HG03175 (cell line): ENCODE results near the gene CCNL2.

Source experiments
- ATAC-seq: cut with Tn5 transposase; IDR thresholded peaks from one replicate; pipeline ENCODE4 v1.9.1; 2021; ENCODE audit warnings: mild to moderate bottlenecking, moderate library complexity; ENCODE audit not compliant: unreplicated experiment

CCNL2 gene

GRCh38 chr1:1359308-1359663, 39.8 kb downstream of the CCNL2 start:
- no peak for ATAC-seq

DNA sequence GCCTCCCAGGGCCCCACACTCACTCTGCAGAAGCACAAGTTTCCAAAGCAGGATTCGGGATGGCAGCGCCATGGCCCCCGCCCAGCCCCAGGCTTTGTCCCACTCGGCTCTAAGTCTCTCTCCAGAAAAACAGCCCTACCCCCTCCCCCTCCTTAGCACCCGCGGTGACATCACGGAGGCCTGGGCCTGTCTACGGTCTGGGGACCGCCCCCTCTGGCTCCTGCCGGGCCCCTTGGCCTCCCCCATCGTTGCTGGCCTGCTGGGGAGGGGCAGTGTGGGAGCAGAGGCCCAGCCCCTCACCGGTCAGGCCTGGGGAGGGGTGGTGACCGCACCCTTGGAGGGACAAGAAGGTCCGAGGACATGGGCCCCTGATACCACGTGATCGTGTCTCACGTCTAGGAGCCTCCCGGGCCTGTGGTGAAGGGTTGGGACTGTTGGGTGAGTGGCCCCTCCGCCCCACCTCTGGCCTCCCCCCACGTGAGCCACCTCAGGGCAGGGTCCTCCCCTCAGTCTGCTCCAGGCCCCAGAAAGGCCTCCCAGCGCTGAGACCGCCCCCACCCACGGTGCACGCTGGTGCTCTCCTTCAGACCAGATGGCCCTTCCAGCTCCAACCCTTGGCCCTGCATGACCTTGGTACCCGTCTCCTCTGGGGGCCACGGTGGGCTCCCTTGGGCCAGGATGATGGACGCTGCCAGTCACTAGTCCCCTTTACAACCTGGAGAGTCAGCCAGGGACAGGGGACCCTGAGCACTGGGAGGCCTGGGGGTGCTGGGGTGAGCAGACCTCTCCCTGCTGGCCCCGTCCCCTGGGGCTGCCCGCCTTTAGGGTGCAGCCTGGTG, 40.5 kb downstream of the CCNL2 start, which contains the start of gene MXRA8:
Gene MXRA8 (minus strand): TSS at position 123 of the 839 bp plus-strand sequence. CDS start 51 bp downstream, at position 72.
- ATAC-seq: no peak

GRCh38 chr1:1357871-1358432, 41.2 kb downstream of the CCNL2 start:
- no peak for ATAC-seq

- ATAC-seq: no peak
Measured at GRCh38 chr1:1356796-1357401, 42.2 kb downstream of the CCNL2 start.

- no peak for ATAC-seq
Measured at GRCh38 chr1:1356166-1356795, 42.9 kb downstream of the CCNL2 start.

- no peak for ATAC-seq
Measured at GRCh38 chr1:1355416-1355815, 43.7 kb downstream of the CCNL2 start.

- no peak for ATAC-seq
Measured at GRCh38 chr1:1354271-1355247, 44.6 kb downstream of the CCNL2 start.

DNA sequence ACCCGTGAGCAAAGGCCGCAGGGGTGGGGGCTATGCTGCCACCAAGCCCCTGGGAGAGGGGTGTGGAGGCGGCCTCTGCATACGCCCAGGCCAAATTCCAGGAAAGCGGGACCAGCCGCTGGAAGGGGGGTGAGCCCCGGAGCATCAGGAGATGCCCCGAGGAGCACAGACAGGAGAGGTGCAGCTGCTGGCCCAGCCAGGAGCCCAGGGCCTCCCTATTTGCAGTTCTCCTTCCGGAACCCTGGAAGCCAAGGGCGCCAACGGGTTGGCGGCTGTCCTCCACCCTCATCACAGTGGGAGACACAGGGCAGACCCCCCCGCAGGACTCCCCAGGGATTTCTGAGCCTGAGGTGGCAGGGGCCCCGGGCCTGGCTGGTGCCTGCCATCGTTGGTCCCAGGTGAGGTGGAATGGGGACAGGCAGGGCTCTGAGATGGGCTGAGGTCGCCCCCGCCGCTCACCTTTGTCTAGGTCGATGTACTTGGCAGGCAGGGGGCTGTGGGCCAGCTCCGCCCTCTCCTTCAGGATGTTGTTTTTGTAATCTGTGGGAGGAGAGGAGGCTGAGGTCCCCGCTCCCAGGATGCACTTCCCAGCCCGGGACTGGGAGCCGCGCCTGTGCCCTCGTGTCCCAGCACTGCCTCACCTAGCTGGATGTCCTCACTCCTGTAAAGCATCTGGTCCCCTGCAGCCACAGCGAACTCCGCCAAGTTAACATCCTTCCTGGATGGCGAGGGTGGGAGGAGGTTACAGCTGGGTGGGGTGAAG, 45.6 kb downstream of the CCNL2 start:
- no peak for ATAC-seq

DNA sequence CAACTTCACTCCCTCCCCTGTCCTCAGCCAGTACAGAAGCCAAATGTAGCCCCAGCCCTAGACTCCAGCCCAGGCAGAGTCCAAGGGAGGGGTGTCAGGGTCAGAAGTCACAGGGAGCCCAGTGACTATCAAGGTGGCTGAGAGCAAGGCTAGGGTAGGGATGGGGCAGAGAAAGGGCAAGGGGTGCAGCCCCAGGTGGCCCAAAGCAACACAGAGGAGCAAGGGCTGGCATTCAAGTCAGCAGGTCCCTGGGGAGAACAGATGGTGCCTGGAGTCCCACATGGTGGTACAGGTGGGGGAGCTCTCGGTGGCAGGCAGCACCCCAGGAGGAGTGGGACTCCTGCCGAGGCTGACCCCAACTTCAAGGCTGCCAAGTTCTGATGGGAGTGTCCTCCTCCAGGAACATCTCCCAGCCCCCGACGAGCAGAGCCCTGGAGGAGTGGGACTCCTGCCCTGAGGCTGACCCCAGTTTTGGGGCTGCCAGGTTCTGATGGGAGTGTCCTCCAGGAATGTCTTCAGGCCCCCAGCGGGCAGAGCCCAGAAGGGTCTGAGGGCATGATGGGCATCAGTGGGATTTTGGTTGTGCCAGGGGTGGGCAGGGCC, 46.2 kb downstream of the CCNL2 start:
- ATAC-seq: no peak

- ATAC-seq: no peak
Measured at GRCh38 chr1:1351511-1352427, 47.4 kb downstream of the CCNL2 start.

DNA sequence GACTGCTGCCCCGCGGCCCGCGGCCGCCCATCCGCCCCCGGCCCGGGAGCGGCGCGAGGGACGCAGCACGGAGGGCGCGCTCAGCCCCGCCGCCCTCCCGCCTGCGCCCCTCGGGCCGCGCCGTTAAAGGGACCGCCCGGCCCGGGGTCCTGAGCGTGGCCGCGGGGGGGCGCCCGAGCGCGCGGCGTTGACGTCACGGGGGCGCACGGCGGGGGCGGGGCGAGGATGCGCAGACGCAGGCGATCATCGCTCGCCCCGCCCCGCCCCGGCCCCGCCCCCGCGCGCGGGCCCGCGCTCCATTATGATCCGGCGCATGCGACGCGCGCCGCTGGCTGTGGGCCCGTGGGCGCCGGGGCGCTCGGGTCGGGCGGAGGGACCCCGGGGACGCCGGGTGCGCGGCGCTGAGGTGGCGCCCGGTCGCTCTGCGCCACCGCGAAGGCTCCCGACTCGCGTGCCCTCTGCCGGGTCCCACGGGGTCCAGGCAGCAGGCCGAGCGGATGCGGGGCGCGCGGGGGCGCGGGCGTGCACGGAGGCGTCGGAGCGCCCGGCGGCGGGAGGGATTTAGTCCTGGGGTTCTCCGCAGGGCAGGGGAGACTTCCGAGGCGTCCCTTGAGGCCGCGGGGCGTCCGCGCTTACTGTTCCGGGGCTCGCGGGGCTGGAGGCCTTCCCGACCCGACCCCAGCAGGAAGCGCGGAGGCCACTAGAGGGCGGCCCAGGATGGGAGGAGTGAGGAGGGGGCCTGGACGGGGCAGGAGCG, 49.7 kb downstream of the CCNL2 start, which contains the start of gene DVL1:
Gene DVL1 (minus strand): TSS at position 163 of the 757 bp plus-strand sequence. CDS start 353 bp downstream, outside the sequence.
- peak; percentile 71 for ATAC-seq

DNA sequence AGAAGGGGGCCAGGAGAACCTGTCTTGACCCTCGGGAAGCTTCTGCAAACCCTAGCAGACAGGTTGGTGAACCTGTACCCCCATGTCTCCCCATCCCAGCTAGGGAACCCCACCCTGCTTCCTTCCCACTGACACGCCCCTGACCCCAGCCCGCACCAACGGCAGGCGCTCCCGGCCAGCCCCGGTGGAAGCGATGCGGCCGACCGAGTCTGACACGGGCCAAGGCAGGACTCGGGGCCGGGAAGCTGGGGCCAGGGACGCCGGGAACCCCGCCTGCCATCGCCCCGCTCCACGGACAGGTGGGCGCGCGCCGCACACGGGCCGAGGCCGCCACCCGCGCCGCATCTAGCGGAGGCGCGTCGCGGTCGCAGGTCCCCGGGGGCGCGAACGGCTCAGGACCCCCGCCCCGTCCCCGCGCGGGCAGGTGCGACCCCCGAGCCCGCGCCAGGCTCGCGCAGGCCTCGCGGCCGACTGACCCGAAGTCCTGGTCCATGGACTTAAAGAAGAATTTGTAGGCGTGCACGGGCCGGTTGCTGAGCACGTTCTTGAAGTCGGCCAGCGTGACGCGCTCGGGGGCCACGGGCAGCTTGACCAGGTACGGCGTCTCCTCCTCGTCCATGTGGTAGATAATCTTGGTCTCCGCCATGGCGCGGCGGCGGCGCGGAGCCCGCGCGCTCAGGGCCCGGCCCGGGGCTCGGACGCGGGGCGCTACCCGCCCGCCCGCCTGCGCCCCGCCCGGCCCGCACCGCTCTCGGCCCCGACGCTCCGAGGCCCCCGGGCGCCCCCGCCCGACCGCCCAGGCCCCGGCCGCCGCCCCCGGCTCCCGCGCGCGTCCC, 50.5 kb downstream of the CCNL2 start:
- ATAC-seq: peak; percentile 30

- ATAC-seq: no peak
Measured at GRCh38 chr1:1347663-1348419, 51.3 kb downstream of the CCNL2 start.

GRCh38 chr1:1347026-1347595, 52.0 kb downstream of the CCNL2 start:
- ATAC-seq: no peak

- no peak for ATAC-seq
Measured at GRCh38 chr1:1346501-1346890, 52.6 kb downstream of the CCNL2 start.
